ENCODE measurements around the gene TRIM47.

Gene TRIM47

GRCh38 chr17:75908201-75908600, 29.8 kb upstream of the TRIM47 start:
- no peak for FAIRE-seq
- TF ChIP-seq CTCF (IDR thresholded peaks at IDR 0.05; ENCODE audit: insufficient read depth, missing control alignments): no peak
- DNase-seq (ENCODE audit: insufficient read length, low spot score): no peak

DNA sequence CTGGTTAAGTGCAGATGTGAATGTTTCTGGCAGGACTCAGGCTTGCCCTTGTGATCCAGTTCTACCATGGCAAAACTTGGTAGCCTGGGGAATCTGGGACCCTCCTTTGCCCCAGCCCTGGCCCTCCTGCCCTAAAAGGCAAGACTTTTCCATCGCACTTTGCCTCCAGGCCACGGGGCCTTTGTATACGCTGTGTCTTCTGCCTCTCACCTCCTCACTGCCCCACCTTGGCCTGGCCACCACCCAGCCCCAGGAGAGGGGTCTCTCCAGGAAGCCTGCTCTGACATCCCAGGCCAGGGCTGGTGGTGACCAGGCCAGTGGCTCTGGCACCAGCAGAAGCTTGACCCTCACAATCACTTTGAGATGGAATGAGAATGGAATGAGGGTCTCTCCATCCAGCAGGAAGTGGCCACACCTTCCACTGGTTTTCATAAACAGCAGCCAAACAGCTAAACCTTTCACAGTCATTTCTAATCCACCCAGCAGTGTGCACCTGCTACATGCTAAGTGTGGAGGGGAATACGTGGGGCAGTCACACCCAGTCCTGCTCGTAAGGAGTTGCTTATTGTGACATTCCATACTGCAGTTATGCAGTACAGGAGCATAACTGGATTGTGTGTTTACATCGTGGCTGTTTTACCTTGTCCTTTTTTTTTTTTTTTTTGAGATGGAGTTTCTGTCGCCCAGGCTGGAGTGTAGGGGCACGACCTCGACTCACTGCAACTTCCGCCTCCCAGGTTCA, 27.9 kb upstream of the TRIM47 start:
- no peak for TF ChIP-seq CTCF (IDR thresholded peaks at IDR 0.05; ENCODE audit: insufficient read depth, missing control alignments)
- FAIRE-seq (no peak), DNase-seq (ENCODE audit: insufficient read length, low spot score) (no peak)

DNA sequence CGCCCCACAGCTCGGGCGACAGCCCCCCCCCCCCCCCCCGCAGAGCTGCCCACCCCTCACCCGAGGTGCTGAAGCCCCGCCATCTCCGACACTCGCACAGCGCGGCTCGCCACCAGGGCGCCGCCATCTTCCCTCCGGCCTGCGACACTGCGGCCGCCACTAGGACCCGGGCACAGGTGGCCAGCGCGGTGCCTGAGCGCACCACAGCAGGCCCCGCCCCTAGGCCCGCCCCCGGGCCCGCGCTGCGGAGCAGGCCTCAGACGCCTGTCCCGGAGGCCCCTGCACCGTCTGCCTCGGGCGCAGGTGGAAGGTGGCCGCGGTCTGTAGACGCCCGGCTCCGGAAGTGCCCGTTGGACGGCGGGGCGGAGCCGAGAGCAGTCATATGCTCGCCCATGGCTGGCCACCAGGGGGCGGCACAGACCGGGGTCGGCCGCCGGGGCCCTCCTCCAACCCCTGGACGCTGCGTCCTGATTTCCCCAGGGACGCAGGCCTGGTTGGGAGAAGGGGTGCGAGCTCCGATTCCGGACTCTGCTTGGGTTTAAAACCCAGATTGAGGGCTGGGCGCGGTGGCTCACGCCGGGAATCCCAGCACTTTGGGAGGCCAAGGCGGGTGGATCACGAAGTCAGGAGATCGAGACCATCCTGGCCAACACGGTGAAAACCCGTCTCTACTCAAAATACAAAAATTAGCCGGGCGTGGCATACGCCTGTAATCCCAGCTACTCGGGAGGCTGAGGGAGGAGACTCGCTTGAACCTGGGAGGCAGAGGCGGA, 26.6 kb upstream of the TRIM47 start, which contains the start of gene MRPL38:
TSS of gene MRPL38 (minus strand) at position 136 of the 773 bp plus-strand sequence. CDS start at position 127, 9 bp downstream.
- no peak for FAIRE-seq
- peak; percentile 90 for TF ChIP-seq CTCF (IDR thresholded peaks at IDR 0.05; ENCODE audit: insufficient read depth, missing control alignments)
- peak; percentile 95 for DNase-seq (ENCODE audit: insufficient read length, low spot score)

DNA sequence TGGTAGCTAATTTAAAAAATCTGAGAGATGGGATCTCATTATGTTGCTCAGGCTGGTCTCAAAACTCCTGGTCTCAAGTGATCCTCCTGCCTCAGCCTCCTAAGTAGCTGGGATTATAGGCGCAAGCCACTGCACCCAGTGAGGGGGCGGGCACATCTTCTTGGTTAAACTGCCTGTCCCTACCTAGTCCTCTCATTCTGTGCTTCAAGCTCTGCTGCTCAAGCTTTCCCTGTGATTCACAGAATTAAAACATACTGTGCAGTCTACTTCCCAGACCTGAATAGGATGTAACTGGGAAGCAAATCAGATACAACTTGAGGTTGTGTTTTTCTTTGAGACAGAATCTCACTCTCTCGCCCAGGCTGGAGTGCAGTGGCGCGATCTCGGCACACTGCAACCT, 24.0 kb upstream of the TRIM47 start:
- TF ChIP-seq CTCF (IDR thresholded peaks at IDR 0.05; ENCODE audit: insufficient read depth, missing control alignments): no peak
- no peak for DNase-seq (ENCODE audit: insufficient read length, low spot score)
- no peak for FAIRE-seq

DNA sequence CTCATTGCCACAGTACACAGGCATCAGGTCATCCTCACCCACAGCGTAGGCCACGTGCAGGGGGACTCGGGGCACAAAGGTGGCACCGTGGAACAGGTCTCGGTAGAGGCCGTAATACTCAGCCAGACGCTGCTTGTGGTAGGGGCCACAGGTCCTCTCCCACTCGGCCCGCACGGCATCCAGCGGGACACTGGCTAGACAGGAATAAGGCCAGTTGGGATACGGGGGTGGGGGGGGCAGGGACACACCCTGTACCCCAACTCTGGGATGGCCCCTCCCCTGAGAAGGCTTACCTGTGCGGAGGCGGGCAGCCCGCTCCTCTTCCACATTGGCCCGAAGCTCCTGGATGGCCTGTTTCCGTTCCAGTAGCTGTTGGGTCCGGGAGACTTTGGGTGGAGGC, 23.3 kb upstream of the TRIM47 start:
- DNase-seq (ENCODE audit: insufficient read length, low spot score) (no peak), FAIRE-seq (no peak)
- TF ChIP-seq CTCF (IDR thresholded peaks at IDR 0.05; ENCODE audit: insufficient read depth, missing control alignments): no peak

- TF ChIP-seq CTCF (IDR thresholded peaks at IDR 0.05; ENCODE audit: insufficient read depth, missing control alignments): no peak
- no peak for FAIRE-seq
- no peak for DNase-seq (ENCODE audit: insufficient read length, low spot score)
Measured at GRCh38 chr17:75900691-75901533, 22.5 kb upstream of the TRIM47 start.

Measured in D721Med (cell line).